Stomach (tissue), 4 donors: ENCODE data around the gene MYOM1.

ENCODE experiments used
- CTCF ChIP-seq, 7 experiments: fragments of 450-650 bp in 4 of 7; fragments of 200-600 bp in 3 of 7; sonication (generic) in 3 of 7; IDR thresholded peaks; one replicate each; pipeline ENCODE4 v1.5.1; 2016 to 2019; ENCODE audit warnings: antibody characterized with exemption in 7 of 7, control low read depth in 2 of 7, mild to moderate bottlenecking in 1 of 7
- POLR2A ChIP-seq, 4 donors: fragments of 450-650 bp; IDR thresholded peaks; one replicate each; pipeline ENCODE4 v1.6.1; 2016; ENCODE audit warnings: antibody characterized with exemption in 4 of 4, control low read depth in 2 of 4, mild to moderate bottlenecking in 1 of 4, moderate library complexity in 1 of 4

- no peak for TF ChIP-seq CTCF (IDR thresholded peaks at IDR 0.05)
- no peak for TF ChIP-seq POLR2A (IDR thresholded peaks at IDR 0.05)
Measured at GRCh38 chr18:3236470-3236869, 16.7 kb upstream of the MYOM1 start.
